Endothelial cell of umbilical vein (primary cell): ENCODE results near the gene ZNF260. TPM values are rescaled to one million over a fixed set of nuclear protein-coding genes. Genes with fewer than 3 reads are reported as not detected.

Experiments
- BruUV-seq: library from RNA; stranded (reverse); fragments of 400-500 nt; replicated peaks from 2 replicates; lab custom pipeline; 2021; lab: Mats Ljungman, UMichigan
- CTCF ChIA-PET: fragments of 300-600, 350-600 bp; sonication (Branson Sonifier 250); formaldehyde crosslinking; loops from one replicate; lab custom pipeline; 2021; ENCODE audit warnings: antibody characterized with exemption, inconsistent platforms; lab: Charles Lee
- POLR2A ChIA-PET: fragments of 300-600, 350-600 bp; sonication (Branson Sonifier 250); formaldehyde crosslinking; loops from one replicate; lab custom pipeline; 2021; ENCODE audit warnings: antibody characterized with exemption, inconsistent platforms; lab: Charles Lee
- DNase-seq: peaks from one replicate; pipeline ENCODE4 v3.0.0-alpha.2; 2011; ENCODE audit warnings: low read depth, low spot score
- FAIRE-seq: peaks from 2 replicates; lab custom pipeline; 2011; peaks lifted over from hg19 to GRCh38; lab: Jason Lieb, UNC
- H2AFZ ChIP-seq: 2 replicates; pipeline ENCODE4 v1.6.0; 2012; ENCODE audit warnings: low read depth, low read length, control low read depth, inconsistent platforms
- H3K27ac ChIP-seq: 2 replicates; pipeline ENCODE4 v1.5.1; 2011; ENCODE audit warnings: low read depth, mild to moderate bottlenecking, control low read depth, low read length, moderate library complexity; ENCODE audit not compliant: insufficient read depth
- H3K27me3 ChIP-seq, 2 experiments: 2 replicates each; pipeline versions ENCODE4 v1.6.0 to v1.6.1; 2011; ENCODE audit warnings: low read length in 2 of 2, mixed read lengths in 1 of 2; ENCODE audit not compliant: control insufficient read depth in 2 of 2, insufficient read depth in 2 of 2
- H3K36me3 ChIP-seq, 2 experiments: 2 replicates in 1 of 2; 3 replicates in 1 of 2; pipeline ENCODE4 v1.5.1; 2011; ENCODE audit warnings: low read length in 2 of 2, mild to moderate bottlenecking in 1 of 2, moderate library complexity in 1 of 2; ENCODE audit not compliant: control insufficient read depth in 2 of 2, insufficient read depth in 2 of 2; ENCODE audit errors: extremely low read depth in 1 of 2
- H3K4me1 ChIP-seq: 3 replicates; pipeline ENCODE4 v1.5.1; 2011; ENCODE audit warnings: mild to moderate bottlenecking, low read length; ENCODE audit not compliant: control insufficient read depth, insufficient read depth; ENCODE audit errors: extremely low read depth
- H3K4me2 ChIP-seq: 2 replicates; pipeline ENCODE4 v1.6.1; 2011; ENCODE audit warnings: low read length, control low read depth, mixed read lengths; ENCODE audit not compliant: insufficient read depth
- H3K4me3 ChIP-seq, 3 experiments: fragments of 200-600 bp in 1 of 3; sonication (generic), shearing (Covaris generic) in 1 of 3; replicated peaks in 1 of 3; 2 replicates each; pipeline ENCODE4 v1.5.1; 2011 to 2016; ENCODE audit warnings: control low read depth in 3 of 3, low read length in 3 of 3, mild to moderate bottlenecking in 2 of 3, inconsistent platforms in 1 of 3, low read depth in 1 of 3, moderate library complexity in 1 of 3; ENCODE audit not compliant: insufficient read depth in 1 of 3
- H3K79me2 ChIP-seq: 2 replicates; pipeline ENCODE4 v1.6.0; 2012; ENCODE audit warnings: low read length, inconsistent platforms; ENCODE audit not compliant: control insufficient read depth, insufficient read depth
- H3K9ac ChIP-seq: replicated peaks from 2 replicates; pipeline ENCODE3; 2011; ENCODE audit warnings: low read length, control low read depth; ENCODE audit not compliant: insufficient read depth; ENCODE audit errors: extremely low read depth
- H3K9me1 ChIP-seq: replicated peaks from 3 replicates; pipeline ENCODE4 v1.6.0; 2011; ENCODE audit warnings: mild to moderate bottlenecking, low read length; ENCODE audit not compliant: control insufficient read depth, insufficient read depth; ENCODE audit errors: extremely low read depth
- H3K9me3 ChIP-seq: replicated peaks from 2 replicates; pipeline ENCODE4 v1.5.1; 2012; ENCODE audit warnings: low read length, inconsistent platforms; ENCODE audit not compliant: control insufficient read depth, insufficient read depth
- H4K20me1 ChIP-seq: replicated peaks from 2 replicates; pipeline ENCODE3; 2011; ENCODE audit warnings: mild to moderate bottlenecking, low read length; ENCODE audit not compliant: control insufficient read depth, insufficient read depth; ENCODE audit errors: extremely low read depth
- CTCF ChIP-seq, 2 donors: IDR thresholded peaks; 1 replicate in 1 of 2; 2 replicates in 1 of 2; pipeline ENCODE4 v1.5.1; 2011; ENCODE audit warnings: low read length in 2 of 2, mild to moderate bottlenecking in 2 of 2, moderate library complexity in 2 of 2, control low read depth in 1 of 2, inconsistent platforms in 1 of 2, low read depth in 1 of 2; ENCODE audit not compliant: insufficient read depth in 1 of 2; ENCODE audit errors: extremely low read depth in 1 of 2
- EZH2 ChIP-seq: IDR thresholded peaks from 2 replicates; pipeline ENCODE4 v1.6.1; 2012; ENCODE audit warnings: borderline replicate concordance, low read depth, mild to moderate bottlenecking, moderate library complexity, low read length, inconsistent platforms; ENCODE audit not compliant: severe bottlenecking
- FOS ChIP-seq: IDR thresholded peaks from 2 replicates; pipeline ENCODE4 v1.6.1; 2011; ENCODE audit warnings: mild to moderate bottlenecking, low read length, moderate library complexity, borderline replicate concordance; ENCODE audit not compliant: insufficient read depth
- GATA2 ChIP-seq: IDR thresholded peaks from 2 replicates; pipeline ENCODE4 v1.7.0; 2011; ENCODE audit warnings: low read depth, mild to moderate bottlenecking, moderate library complexity, mixed read lengths, low read length; ENCODE audit not compliant: insufficient read length, insufficient read depth
- JUN ChIP-seq: IDR thresholded peaks from 2 replicates; pipeline ENCODE4 v1.6.1; 2011; ENCODE audit warnings: borderline replicate concordance, low read depth; ENCODE audit not compliant: insufficient read length, insufficient read depth
- MAX ChIP-seq: IDR thresholded peaks from 2 replicates; pipeline ENCODE4 v1.6.1; 2011; ENCODE audit not compliant: insufficient read depth, insufficient read length
- MYC ChIP-seq: IDR thresholded peaks from one replicate; pipeline ENCODE4 v1.6.1; 2011; ENCODE audit warnings: mild to moderate bottlenecking, low read depth, low read length
- POLR2A ChIP-seq: IDR thresholded peaks from 2 replicates; pipeline ENCODE4 v1.6.1; 2012; ENCODE audit warnings: low read depth, mild to moderate bottlenecking, control low read depth, low read length
- POLR2AphosphoS5 ChIP-seq: IDR thresholded peaks from 2 replicates; pipeline ENCODE4 v1.6.1; 2012; ENCODE audit warnings: low read depth, mild to moderate bottlenecking, control low read depth, low read length, moderate library complexity; ENCODE audit not compliant: insufficient read depth
- dilution Hi-C: fragments of 300-500 bp; cut with MboI; formaldehyde crosslinking; loops from one replicate; pipeline ENCODE4 v1.15.0; 2019; ENCODE audit warnings: low sequenced_read_pairs; ENCODE audit not compliant: extremely low pct_ligation_motif_present
- intact Hi-C: fragments of 100-400 bp; cut with micrococcal nuclease; formaldehyde crosslinking; loops from one replicate; pipeline ENCODE4 v1.10.0; 2022
- polyA plus RNA-seq, 4 experiments: library from polyadenylated mRNA; depleted of rRNA in 3 of 4; stranded (reverse) in 3 of 4; unstranded in 1 of 4; fragments of >200 nt; gene quantifications; 2 replicates each; pipeline versions ENCODE4 v1.2.1 to v1.2.3, GENCODE V29; 2011 to 2012; ENCODE audit warnings: missing spikeins in 1 of 4
- total RNA-seq: library from RNA; stranded (reverse); gene quantifications from 2 replicates; pipeline ENCODE4 v1.2.3, GENCODE V29; 2021

ZNF260 gene
- total and polyA plus RNA-seq, 2 donors (not counting 3 experiments of a cell fraction or from before 2014, with no cell fraction given), result 2.7 to 10.5 TPM

- no peaks in the 10 kb centered on the region for H3K79me2 ChIP-seq
- no peaks in the 10 kb centered on the region for H4K20me1 ChIP-seq
- H3K36me3 ChIP-seq, result no peaks in the 10 kb centered on the region
- H3K9me1 ChIP-seq, result no peaks in the 10 kb centered on the region
- H3K27me3 ChIP-seq, result no peaks in the 10 kb centered on the region
- intact Hi-C loops (no loop called here), dilution Hi-C loops (no loop called here)
- H3K4me3 ChIP-seq, result no peak overlapping the region
- no peak for TF ChIP-seq POLR2A
- no peak for TF ChIP-seq MAX
- TF ChIP-seq FOS, result no peak
- no peak for TF ChIP-seq EZH2
- no peak for TF ChIP-seq POLR2AphosphoS5
- TF ChIP-seq CTCF (IDR thresholded peaks at IDR 0.05; ENCODE audit: extremely low read depth in 1 of 2, insufficient read depth in 1 of 2, low read depth in 1 of 2, low read length in 2 of 2), result no peak
- no peak for TF ChIP-seq MYC
- no peak for TF ChIP-seq GATA2
- no peak for TF ChIP-seq JUN
- H3K9me3 ChIP-seq, result no peaks in the 10 kb centered on the region
- H3K27ac ChIP-seq, result no peak overlapping the region
- H3K9ac ChIP-seq, result no peak overlapping the region
- H3K4me2 ChIP-seq, result no peak overlapping the region
- H3K4me1 ChIP-seq, result no peaks in the 10 kb centered on the region
- BruUV-seq, result no TSS peak
- FAIRE-seq (no peak), DNase-seq (no peak)
- no peak overlapping the region for H2AFZ ChIP-seq
- ChIA-PET POLR2A (no interaction called here), CTCF (no interaction called here)
These were observed 36.3 kb upstream of the ZNF260 start for GRCh38 chr19:36564391-36564790.
